Glomerular visceral epithelial cell (primary cell): Measurements from ENCODE around the gene PTPN22.
A peak's percentile ranks its signal among the peaks of the same experiment; 100 is the strongest.

Source experiments
- DNase-seq: peaks from one replicate; pipeline ENCODE4 v3.0.0-alpha.2; 2016; ENCODE audit errors: extremely low spot score

Gene PTPN22

DNA sequence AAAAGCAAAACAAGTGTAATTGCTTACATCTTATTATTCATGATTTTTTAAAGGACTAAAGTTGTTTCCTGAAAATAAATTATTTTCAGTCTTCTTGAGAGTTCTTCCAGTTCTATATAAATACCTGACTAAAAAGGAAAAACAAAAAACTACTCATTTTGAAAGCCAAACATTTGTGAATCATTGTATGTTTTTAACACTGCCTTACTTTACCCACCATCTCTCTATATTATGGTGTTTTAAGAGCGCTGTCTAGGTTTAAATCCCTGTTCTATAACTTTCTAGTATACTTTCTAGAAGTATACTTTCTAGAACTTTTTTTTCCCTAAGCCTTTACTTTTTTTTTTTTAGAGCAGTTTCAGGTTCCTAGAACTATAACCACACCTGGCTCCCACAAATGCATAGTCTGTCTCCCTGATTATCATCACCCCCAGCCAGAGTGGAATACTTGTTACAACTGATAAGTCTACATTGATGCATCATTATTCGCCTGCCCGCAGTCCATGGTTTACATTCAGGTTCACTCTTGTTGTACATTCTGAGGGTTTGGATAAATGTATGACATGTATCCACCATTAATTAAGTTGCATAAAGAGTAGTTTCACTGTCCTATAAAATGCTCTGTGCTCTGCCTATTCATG, 69.0 kb downstream of the PTPN22 start:
- DNase-seq: no peak

DNA sequence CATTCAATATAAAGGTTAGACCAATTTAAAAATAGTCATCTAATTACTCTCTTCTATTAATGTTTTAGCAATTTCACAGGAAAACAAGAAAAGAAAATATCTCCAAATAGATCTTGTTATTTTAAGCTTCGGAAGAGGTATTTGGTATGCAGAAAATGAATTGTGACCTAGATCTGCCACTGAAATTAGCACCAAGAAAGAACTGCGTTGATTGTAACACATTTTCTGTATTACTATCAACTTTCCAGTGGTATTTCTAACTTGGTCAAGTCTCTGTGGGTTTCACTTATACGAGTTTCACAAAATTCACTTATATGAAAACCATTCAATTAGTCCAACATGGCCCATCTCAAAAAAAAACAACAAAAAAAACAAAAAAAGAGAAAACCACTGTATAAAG, 71.0 kb downstream of the PTPN22 start:
- DNase-seq: no peak

DNA sequence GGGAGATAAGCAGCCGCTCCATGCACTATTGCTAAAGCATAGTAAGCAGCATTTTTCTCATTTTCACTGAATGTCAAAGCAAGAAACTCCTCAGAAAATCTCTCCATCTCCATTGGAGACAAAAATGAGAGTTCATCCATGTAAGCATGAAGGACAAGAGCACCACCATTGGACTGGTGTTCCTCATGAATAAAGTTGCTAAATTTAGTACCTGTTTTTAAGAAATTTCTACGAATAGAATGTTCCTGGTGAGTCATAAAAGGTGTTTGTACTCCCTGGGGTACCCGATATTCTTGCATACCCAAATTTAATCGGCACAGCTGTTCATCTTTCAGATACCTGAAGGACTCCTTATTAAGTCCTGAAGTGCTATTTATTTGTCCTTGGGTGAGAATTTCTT, 74.0 kb downstream of the PTPN22 start:
- no peak for DNase-seq

DNA sequence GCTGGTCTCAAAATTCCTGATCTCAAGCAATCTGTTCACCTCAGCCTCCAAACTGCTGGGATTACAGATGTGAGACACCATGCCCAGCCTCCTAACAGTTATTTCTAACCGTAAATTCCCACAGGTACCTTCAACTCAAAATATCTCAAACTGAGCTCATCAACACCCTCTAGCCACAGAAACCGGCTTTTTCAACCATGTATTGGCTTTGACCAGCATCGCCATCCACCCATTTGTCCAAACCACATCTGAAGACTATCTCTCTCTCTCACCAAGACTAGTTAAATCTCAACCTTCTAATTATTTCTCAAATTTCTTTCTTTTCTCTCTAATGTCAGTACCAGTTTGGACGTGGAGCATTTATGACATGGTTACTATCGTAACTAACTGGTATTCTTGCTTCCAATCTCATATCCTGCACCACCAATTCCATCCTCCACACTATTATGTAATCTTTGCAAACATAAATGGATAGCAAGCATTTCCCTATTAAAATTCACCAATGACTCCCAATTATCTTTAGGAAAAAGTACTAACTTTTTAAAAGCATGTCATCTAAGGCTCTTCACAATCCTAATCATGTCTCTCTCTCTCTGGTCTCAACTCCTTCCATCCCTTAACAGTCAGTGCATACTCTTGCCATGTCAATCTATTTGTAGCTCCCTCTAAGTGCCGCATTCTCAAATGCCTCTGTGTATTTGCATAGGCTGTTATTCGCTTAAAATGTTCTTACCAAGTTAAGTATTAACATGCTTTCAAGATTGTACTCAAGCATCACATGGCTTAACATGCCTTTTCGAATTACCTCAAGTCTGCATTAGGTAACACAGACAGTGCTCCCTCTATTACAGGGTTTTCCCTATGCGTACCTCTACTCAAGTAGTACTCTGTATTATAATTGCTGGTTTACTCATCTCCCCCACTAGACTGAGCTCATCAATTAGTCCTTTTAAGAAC, 77.4 kb downstream of the PTPN22 start:
- no peak for DNase-seq

- DNase-seq: no peak
Measured at GRCh38 chr1:113792986-113793385, 78.5 kb downstream of the PTPN22 start.

DNA sequence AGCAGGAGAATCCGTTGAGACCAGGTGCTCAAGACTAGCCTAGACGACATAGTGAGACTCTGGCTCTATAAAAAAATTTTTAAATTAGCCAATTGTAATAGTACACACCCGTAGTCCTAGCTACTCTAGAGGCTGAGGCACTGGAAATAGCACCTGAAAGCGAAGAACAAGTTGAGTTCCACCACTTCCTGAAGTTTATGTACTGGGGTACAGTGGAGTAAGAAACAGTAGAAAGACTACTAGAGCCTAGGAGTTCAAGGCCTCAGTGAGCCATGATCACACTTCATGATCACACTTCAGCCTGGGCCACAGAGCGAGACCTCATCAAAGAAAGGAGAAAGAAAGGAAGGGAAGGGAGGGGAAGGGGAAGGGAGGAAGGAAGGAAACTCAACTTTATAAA, 79.0 kb downstream of the PTPN22 start:
- no peak for DNase-seq

DNA sequence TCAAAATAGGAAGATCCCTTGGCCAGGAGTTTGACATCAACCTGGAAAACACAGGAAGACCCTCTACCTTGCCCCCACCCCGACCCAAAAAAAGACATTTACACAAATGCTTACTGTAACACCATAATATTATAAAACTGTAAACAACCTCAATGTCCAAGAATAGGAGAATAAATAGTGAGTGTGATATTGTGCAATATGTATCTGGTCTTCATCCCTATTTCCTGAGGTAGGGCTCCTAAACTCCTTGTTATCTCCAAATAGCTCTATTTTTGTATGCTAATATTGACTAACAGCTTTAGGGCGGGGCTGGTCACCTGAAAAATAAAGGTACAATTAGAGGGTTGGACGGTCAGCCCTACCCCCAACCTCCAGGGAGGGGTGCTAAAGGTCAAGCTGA, 82.7 kb downstream of the PTPN22 start:
- DNase-seq: no peak

- DNase-seq: no peak
Measured at GRCh38 chr1:113787663-113788062, 83.8 kb downstream of the PTPN22 start.

- no peak for DNase-seq
Measured at GRCh38 chr1:113786069-113786468, 85.4 kb downstream of the PTPN22 start.

DNA sequence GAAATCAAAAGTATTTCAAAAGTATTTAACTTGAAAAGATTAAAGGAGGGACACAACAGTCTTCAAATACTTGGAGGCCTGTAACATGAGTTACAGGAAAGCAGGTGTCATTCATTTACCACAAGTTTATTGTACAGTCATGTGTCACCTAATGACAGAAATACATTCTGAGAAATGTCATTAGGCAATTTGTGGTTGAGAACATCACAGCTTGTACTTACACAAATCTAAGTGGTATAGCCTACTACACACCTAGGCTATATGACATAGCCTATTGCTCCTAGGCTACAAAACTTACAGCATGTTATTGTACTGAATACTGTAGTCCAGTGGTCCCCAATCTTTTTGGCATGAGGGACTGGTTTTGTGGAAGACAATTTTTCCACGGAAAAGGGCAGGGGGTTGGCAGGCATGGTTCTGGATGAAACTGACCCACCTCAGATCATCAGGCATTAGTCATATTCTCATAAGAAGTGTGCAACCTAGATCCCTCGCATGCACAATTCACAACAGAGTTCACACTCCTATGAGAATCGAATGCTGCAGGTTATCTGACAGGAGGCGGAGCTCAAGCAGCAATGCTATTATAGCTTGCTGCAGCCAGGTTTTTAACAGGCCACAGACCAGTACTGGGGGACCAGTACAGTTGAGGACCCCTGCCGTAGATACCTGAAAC, 87.3 kb downstream of the PTPN22 start:
- peak; percentile 5 for DNase-seq

- DNase-seq: no peak
Measured at GRCh38 chr1:113783254-113784103, 88.0 kb downstream of the PTPN22 start.

GRCh38 chr1:113782406-113782805, 89.1 kb downstream of the PTPN22 start:
- no peak for DNase-seq

DNA sequence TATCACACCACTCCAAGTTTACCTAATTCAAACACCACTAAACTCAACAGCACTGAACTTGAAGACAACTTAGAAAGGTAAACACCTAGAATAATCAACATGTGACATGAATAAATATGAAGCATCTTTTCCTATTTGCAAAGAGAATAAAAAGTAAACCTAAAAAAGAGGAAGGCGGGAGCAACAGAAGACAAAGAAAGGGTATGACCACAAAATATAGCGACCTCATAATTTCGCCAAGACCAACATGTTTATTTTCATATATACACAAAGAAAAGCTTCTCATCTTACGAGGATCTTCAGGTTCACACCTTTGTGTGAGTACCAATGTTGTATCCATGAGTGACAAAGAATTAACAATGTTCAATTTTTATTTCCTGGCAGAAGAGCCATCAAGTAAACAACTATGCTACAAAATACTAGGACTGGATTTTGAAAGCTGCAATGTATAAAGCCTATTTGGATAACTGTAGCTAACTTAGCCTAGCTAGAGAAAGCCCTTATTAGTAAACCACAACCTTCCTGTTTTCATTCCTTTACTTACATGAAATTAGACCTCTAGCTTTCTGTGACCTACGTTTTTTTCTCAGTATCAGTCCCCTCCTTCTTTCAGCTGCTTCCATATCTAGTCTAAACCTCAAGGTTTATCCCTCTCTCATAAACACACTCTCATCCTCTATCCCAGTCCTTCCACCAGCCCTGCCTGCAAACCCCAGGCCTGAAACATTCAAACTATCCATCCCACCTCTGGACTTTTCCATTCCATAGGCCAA, 91.0 kb downstream of the PTPN22 start:
- no peak for DNase-seq

DNA sequence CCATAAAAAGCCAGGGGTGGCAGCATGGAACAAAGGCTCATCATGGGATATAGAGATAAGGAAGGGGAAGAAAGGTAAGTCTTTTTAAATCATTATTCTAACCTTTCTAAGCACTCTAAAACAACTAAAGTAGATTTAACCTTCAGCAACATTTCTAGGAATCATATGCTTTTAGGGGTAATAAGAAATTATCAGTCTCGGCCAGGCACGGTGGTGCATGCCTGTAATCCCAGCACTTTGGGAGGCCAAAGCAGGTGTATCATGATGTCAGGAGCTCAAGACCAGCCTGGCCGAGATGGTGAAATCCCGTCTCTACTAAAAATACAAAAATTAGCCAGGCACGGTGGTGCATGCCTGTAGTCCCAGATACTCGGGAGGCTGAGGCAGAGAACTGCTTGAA, 92.0 kb downstream of the PTPN22 start:
- no peak for DNase-seq

DNA sequence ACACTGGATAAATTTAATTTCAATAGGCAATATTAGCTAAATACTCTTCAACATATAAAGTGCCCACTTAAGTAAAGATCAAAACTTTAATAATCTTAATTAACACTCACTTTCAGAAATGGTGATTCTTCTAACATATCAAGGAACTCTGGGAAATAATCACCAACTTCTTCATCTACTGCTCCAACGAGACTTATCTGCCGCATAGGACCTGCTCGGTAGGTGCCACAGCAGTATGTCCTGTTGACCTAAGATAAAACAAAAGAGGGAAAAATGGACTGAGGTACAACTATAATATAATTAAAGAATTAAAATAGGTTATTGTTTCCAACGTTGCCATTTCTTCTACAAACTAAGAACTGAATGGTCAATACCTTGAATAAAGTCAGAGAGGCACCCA, 94.0 kb downstream of the PTPN22 start:
- no peak for DNase-seq

DNA sequence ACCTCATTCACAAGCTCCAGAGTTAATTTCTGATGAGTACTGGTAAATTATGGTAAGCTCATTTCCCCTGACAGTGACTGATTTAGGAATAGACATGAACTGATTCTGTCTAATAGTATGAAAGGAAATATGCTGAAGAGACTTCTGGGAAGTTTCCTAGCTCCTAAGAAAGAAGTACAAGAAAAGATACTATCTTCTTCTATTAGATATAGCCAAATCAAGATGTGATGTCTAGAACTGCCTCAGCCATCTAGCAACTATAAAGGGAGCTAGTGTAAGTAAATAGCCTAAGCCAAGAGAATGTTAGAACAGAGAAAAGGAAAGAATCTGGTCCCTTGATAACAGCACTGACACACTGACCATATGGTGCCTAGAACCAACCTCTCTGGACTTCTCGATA, 101.5 kb downstream of the PTPN22 start:
- no peak for DNase-seq

- DNase-seq: no peak
Measured at GRCh38 chr1:113769601-113769970, 101.9 kb downstream of the PTPN22 start.

DNA sequence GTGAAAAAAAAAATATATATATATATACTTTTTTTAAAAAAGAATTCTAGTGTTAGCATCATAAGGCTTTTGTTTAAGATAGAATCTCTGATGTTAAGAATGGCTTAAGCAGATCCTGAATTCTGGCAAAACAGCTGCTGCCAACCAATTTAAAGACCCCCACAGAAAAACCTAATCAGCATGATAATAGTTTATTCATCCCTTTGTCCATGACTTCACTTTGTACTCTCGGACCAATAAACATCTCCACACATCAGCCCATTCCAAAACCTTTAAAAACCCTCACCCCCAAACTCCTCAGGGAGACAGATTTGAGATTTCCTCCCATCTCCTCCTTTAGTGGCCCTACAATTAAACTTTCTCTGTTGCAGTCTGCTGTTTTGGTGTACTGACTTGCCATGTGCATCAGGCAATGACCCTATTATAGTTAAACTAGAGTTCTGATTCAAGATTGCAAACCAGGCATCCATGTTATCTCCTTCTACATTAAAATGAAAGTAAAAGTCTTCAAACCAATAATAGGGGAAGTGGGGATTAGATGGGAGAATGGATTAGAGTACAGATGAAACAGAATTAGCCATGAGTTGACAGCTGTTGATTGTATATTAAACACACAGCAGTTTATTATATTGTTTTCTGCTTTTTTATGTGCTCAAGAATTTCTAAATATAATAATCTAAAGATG, 102.5 kb downstream of the PTPN22 start:
- no peak for DNase-seq

DNA sequence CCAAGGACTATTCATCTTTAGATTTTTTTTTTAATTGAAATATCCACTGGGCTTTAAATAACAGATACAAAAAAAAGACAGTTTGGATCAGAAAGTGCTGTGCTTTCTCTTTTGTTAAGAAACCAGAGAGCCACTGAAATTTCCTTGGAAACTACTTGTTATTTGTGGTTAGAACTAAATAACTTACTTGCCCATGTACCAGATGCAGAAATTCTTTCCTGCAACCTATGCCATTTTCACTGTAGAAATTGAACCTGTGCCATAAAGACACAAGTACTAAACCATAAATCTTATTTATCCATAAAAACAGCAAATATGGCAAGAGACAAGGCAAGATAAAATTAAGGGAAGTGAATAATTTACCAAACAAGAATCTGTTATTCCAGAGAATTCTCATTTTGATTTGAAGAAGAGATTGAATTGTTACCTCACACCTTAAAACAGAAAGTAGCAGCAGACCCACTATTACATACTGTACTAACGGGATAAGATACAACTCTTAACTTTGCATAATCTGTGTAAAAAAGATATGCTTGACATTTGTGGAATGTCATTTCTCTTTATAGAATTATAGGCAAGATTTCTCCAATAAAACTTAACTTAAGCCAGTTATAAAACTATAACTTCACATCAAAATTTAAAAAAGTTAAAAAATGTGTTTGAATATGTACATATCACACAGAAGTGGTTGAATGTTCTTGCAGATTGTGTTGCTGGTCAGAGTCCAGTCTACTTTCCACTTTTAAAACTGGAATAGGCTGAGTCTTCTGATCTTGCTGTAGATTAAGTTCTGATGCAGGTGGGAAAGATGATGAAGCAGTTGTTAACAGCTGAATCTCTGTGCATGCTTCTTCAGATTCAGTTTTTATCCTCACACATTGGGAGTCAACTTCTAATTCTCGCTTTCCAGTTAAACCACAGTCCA, 105.9 kb downstream of the PTPN22 start:
- DNase-seq: no peak
